ENCODE measurements around the gene FES. TPM values are rescaled to one million over a fixed set of nuclear protein-coding genes. Genes with fewer than 3 reads are reported as not detected.
A peak's percentile ranks its signal among the peaks of the same experiment; 100 is the strongest.

Gene FES
- total and polyA plus RNA-seq, 2 experiments from 2014 or later: 3.5 TPM

- H3K4me2 ChIP-seq (ENCODE audit: unreplicated experiment): peak overlapping the region; percentile 69
- TF ChIP-seq EZH2phosphoT487 (IDR thresholded peaks at IDR 0.05; ENCODE audit: insufficient read depth, low read depth) (no peak), EZH2 (IDR thresholded peaks at IDR 0.05; ENCODE audit: insufficient read depth, poor library complexity, severe bottlenecking) (no peak)
- WGBS, 2 experiments (ENCODE audit: low coverage in 1 of 2, low lambda C conversion rate in 2 of 2, missing lambda C conversion rate in 2 of 2): 64 to 65% methylated on average over 7 of the region's 7 CpGs
- 0 out of 2 replicates have a peak, but pooled peaks cover 1% of the 10 kb centered on the region for H3K36me3 ChIP-seq (ENCODE audit: low read depth)
- no peaks in the 10 kb centered on the region for H3K9me3 ChIP-seq (ENCODE audit: low read depth)
- peak overlapping the region; percentile 65; the same call in 1 of the 2 replicates for H3K4me3 ChIP-seq
- peak overlapping the region; percentile 91 for H2AFZ ChIP-seq
- H3K27ac ChIP-seq: 0 out of 2 replicates have a peak overlapping the region, but pooled peaks have one; percentile 26
- peaks cover 6% of the 10 kb centered on the region; the same call in 1 of the 2 replicates for H3F3A ChIP-seq (ENCODE audit: insufficient read depth)
- no peaks in the 10 kb centered on the region for H3K27me3 ChIP-seq (replicated peaks; ENCODE audit: insufficient read depth)
- H3K9me2 ChIP-seq (ENCODE audit: insufficient read depth): no peaks in the 10 kb centered on the region
- H4K20me1 ChIP-seq (ENCODE audit: insufficient read depth): no peaks in the 10 kb centered on the region
- peak overlapping the region; percentile 85 for H3K9ac ChIP-seq
- in situ Hi-C loops (cut with MboI): loop anchor here (10.0 to 25.0 kb wide), 2 partner anchors 229 to 571 kb away; no protein-coding TSS in a partner anchor
- H3K79me2 ChIP-seq (ENCODE audit: insufficient read depth): no peaks in the 10 kb centered on the region
- peak; percentile 39 for DNase-seq
- H3K4me1 ChIP-seq (ENCODE audit: insufficient read depth): peaks cover 4% of the 10 kb centered on the region; the same call in 1 of the 2 replicates
These were observed 753 bp upstream of the FES start for GRCh38 chr15:90883526-90883975.

GRCh38 chr15:90884719-90885431 lies 571 bp downstream of the FES start:
- no peaks in the 10 kb centered on the region for H3K9me2 ChIP-seq (ENCODE audit: insufficient read depth)
- in situ Hi-C loops (cut with MboI): loop anchor here (10.0 to 25.0 kb wide), 2 partner anchors 230 to 573 kb away; no protein-coding TSS in a partner anchor
- no peaks in the 10 kb centered on the region for H3K9me3 ChIP-seq (ENCODE audit: low read depth)
- no peaks in the 10 kb centered on the region for H3K79me2 ChIP-seq (ENCODE audit: insufficient read depth)
- DNase-seq: no peak
- H3K27me3 ChIP-seq (replicated peaks; ENCODE audit: insufficient read depth): no peaks in the 10 kb centered on the region
- H3K9ac ChIP-seq: peak overlapping the region; percentile 85
- H3K4me2 ChIP-seq (ENCODE audit: unreplicated experiment): peak overlapping the region; percentile 69
- H3K4me3 ChIP-seq: peak overlapping the region; percentile 65
- no peak overlapping the region for H3K27ac ChIP-seq
- H3K4me1 ChIP-seq (ENCODE audit: insufficient read depth): peaks cover 4% of the 10 kb centered on the region; the same call in 1 of the 2 replicates
- no peaks in the 10 kb centered on the region for H3K36me3 ChIP-seq (ENCODE audit: low read depth)
- TF ChIP-seq EZH2 (IDR thresholded peaks at IDR 0.05; ENCODE audit: insufficient read depth, poor library complexity, severe bottlenecking) (no peak), EZH2phosphoT487 (IDR thresholded peaks at IDR 0.05; ENCODE audit: insufficient read depth, low read depth) (no peak)
- peak overlapping the region; percentile 91 for H2AFZ ChIP-seq
- no peaks in the 10 kb centered on the region for H4K20me1 ChIP-seq (ENCODE audit: insufficient read depth)
- H3F3A ChIP-seq (ENCODE audit: insufficient read depth): peaks cover 6% of the 10 kb centered on the region; the same call in 1 of the 2 replicates
- 47 to 59% methylated on average over 10 to 15 of the region's 16 CpGs for WGBS, 2 experiments (ENCODE audit: low coverage in 1 of 2, low lambda C conversion rate in 2 of 2, missing lambda C conversion rate in 2 of 2)

GRCh38 chr15:90885432-90886290 lies 1.4 kb downstream of the FES start:
- Histone ChIP-seq H4K20me1 (ENCODE audit: insufficient read depth) (no peaks in the 10 kb centered on the region), H3F3A (ENCODE audit: insufficient read depth) (peaks cover 6% of the 10 kb centered on the region; the same call in 1 of the 2 replicates), H3K4me2 (ENCODE audit: unreplicated experiment) (no peak overlapping the region), H3K27me3 (replicated peaks; ENCODE audit: insufficient read depth) (no peaks in the 10 kb centered on the region), H3K4me1 (ENCODE audit: insufficient read depth) (peaks cover 4% of the 10 kb centered on the region; the same call in 1 of the 2 replicates), H3K4me3 (no peak overlapping the region), H3K9ac (no peak overlapping the region; the same call in 1 of the 2 replicates), H3K9me2 (ENCODE audit: insufficient read depth) (no peaks in the 10 kb centered on the region), H3K27ac (no peak overlapping the region), H3K9me3 (ENCODE audit: low read depth) (no peaks in the 10 kb centered on the region), H3K36me3 (ENCODE audit: low read depth) (no peaks in the 10 kb centered on the region), H2AFZ (peak overlapping the region; percentile 91), H3K79me2 (ENCODE audit: insufficient read depth) (no peaks in the 10 kb centered on the region)
- in situ Hi-C loops (cut with MboI): loop anchor here (10.0 to 25.0 kb wide), 2 partner anchors 231 to 573 kb away; no protein-coding TSS in a partner anchor
- peak; percentile 68 for DNase-seq
- 42 to 45% methylated on average over 23 of the region's 23 CpGs for WGBS, 2 experiments (ENCODE audit: low coverage in 1 of 2, low lambda C conversion rate in 2 of 2, missing lambda C conversion rate in 2 of 2)
- no peak for TF ChIP-seq EZH2phosphoT487 (IDR thresholded peaks at IDR 0.05; ENCODE audit: insufficient read depth, low read depth)

GRCh38 chr15:90886291-90886614 lies 1.9 kb downstream of the FES start:
- Histone ChIP-seq H3K27me3 (replicated peaks; ENCODE audit: insufficient read depth) (no peaks in the 10 kb centered on the region), H3K4me3 (no peak overlapping the region), H3K9me2 (ENCODE audit: insufficient read depth) (no peaks in the 10 kb centered on the region), H3K27ac (no peak overlapping the region), H3K36me3 (ENCODE audit: low read depth) (no peaks in the 10 kb centered on the region), H3K4me2 (ENCODE audit: unreplicated experiment) (no peak overlapping the region), H4K20me1 (ENCODE audit: insufficient read depth) (no peaks in the 10 kb centered on the region), H3K9me3 (ENCODE audit: low read depth) (no peaks in the 10 kb centered on the region), H3K79me2 (ENCODE audit: insufficient read depth) (no peaks in the 10 kb centered on the region), H3F3A (ENCODE audit: insufficient read depth) (peaks cover 6% of the 10 kb centered on the region; the same call in 1 of the 2 replicates), H3K4me1 (ENCODE audit: insufficient read depth) (peaks cover 4% of the 10 kb centered on the region; the same call in 1 of the 2 replicates), H3K9ac (no peak overlapping the region), H2AFZ (peak overlapping the region; percentile 91; the same call in 1 of the 2 replicates)
- TF ChIP-seq EZH2phosphoT487 (IDR thresholded peaks at IDR 0.05; ENCODE audit: insufficient read depth, low read depth) (no peak), EZH2 (IDR thresholded peaks at IDR 0.05; ENCODE audit: insufficient read depth, poor library complexity, severe bottlenecking) (no peak)
- in situ Hi-C loops (cut with MboI): loop anchor here (10.0 to 25.0 kb wide), 2 partner anchors 231 to 574 kb away; no protein-coding TSS in a partner anchor
- DNase-seq: no peak
- 11 to 13% methylated on average over 5 of the region's 5 CpGs for WGBS, 2 experiments (ENCODE audit: low coverage in 1 of 2, low lambda C conversion rate in 2 of 2, missing lambda C conversion rate in 2 of 2)
